ENCODE measurements around the gene REC114. TPM values are rescaled to one million over a fixed set of nuclear protein-coding genes. Genes with fewer than 3 reads are reported as not detected.

REC114 gene
- total and polyA plus RNA-seq, 11 donors, result 0.23 to 0.82 (median 0.48) TPM; not detected in 7

DNA sequence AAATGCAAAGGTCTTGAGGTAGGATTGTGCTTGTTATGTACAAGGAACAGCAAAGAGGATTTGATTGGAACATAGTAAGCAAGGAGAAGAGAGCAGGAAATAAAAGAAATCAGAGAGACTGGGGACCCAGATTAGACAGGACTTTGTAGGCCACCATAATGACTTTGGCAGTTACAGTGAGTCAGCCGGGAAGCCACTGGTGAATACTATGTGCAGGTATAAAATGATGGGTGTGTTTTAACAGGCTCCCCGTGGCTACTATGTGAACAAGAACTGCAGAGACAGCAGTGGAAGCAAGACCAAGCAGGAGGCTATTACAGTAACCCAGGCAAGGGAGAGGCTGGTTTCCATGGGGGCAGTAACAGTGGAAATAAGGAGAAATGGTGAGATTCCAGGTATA lies 135.1 kb downstream of the REC114 start:
- no peak for DNase-seq
- H3K9me3 ChIP-seq, result no peaks in the 10 kb centered on the region
- TF ChIP-seq, protein P1, sequence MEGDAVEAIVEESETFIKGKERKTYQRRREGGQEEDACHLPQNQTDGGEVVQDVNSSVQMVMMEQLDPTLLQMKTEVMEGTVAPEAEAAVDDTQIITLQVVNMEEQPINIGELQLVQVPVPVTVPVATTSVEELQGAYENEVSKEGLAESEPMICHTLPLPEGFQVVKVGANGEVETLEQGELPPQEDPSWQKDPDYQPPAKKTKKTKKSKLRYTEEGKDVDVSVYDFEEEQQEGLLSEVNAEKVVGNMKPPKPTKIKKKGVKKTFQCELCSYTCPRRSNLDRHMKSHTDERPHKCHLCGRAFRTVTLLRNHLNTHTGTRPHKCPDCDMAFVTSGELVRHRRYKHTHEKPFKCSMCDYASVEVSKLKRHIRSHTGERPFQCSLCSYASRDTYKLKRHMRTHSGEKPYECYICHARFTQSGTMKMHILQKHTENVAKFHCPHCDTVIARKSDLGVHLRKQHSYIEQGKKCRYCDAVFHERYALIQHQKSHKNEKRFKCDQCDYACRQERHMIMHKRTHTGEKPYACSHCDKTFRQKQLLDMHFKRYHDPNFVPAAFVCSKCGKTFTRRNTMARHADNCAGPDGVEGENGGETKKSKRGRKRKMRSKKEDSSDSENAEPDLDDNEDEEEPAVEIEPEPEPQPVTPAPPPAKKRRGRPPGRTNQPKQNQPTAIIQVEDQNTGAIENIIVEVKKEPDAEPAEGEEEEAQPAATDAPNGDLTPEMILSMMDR (IDR thresholded peaks at IDR 0.05), result no peak
- no peak for TF ChIP-seq POLR2A (IDR thresholded peaks at IDR 0.05)
- H3K4me3 ChIP-seq, result no peak overlapping the region
- no peaks in the 10 kb centered on the region for H3K27me3 ChIP-seq
- peaks cover 0 to 36% (median 18%) of the 10 kb centered on the region in 12 donors for H3K4me1 ChIP-seq
- peaks cover 0 to 86% (median 81%) of the 10 kb centered on the region in 9 donors for H3K36me3 ChIP-seq
- ATAC-seq, result no peak
- intact Hi-C loops (cut with DNase I), result no loop called here
- WGBS, 4 donors, result 88 to 93% (median 89%) methylated on average over 2 of the region's 2 CpGs
- H3K27ac ChIP-seq, result no peak overlapping the region

DNA sequence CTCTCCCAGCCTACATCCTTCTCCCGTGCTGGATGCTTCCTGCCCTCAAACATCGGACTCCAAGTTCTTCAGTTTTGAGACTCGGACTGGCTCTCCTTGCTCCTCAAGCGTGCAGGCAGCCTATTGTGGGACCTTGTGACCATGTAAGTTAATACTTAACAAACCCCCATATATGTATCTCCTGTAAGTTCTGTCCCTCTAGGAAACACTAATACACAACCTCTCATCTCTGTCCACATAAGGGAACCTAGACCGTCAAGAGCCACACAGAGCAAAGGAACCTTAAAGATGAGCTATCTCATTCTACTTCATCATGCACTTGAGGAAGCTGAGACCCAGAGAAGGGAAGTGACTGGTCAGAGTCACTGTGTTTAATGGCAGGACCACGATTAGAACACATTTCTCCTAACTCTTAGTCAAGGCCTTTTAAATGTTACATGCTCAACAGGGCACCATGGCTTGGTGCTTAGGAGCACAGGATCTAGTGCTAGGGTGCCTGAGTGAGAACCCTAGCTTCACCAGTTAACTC lies 140.0 kb downstream of the REC114 start:
- TF ChIP-seq, protein P1 (IDR thresholded peaks at IDR 0.05), result no peak
- no peak for TF ChIP-seq POLR2A (IDR thresholded peaks at IDR 0.05)
- Histone ChIP-seq H3K27ac (no peak overlapping the region), H3K4me3 (no peak overlapping the region), H3K4me1 (peaks cover 0 to 11% (median 2%) of the 10 kb centered on the region in 12 donors), H3K27me3 (no peaks in the 10 kb centered on the region), H3K36me3 (peaks cover 0 to 99% (median 88%) of the 10 kb centered on the region in 9 donors), H3K9me3 (no peaks in the 10 kb centered on the region)
- DNase-seq (no peak), ATAC-seq (peak in 1 of 4 donors; percentile 31)
- intact Hi-C loops (cut with DNase I), result no loop called here
- 85 to 89% (median 87%) methylated on average over 6 of the region's 6 CpGs for WGBS, 4 donors

DNA sequence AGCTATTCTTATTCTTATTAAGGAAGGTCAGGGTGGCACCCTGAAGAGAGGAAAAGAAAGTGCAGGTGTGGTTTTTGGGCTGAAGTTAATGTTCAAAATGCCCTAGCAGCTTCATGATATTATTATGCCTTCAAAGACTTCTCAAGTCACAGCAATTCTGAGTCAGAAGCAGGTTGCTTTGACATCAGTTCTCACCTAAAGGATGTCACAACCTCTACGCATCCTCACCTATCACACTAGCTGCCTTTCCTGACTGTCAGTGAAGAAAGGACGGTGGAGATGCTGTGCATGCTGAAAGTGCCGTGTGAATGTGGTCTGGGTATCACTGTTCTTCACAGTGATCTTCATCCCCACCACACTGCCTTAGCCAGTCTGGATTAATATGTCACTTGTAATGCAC lies 140.6 kb downstream of the REC114 start:
- Histone ChIP-seq H3K27ac (no peak overlapping the region), H3K4me1 (peaks cover 0 to 11% (median 2%) of the 10 kb centered on the region in 12 donors), H3K27me3 (no peaks in the 10 kb centered on the region), H3K4me3 (no peak overlapping the region), H3K36me3 (peaks cover 0 to 99% (median 89%) of the 10 kb centered on the region in 9 donors), H3K9me3 (no peaks in the 10 kb centered on the region)
- TF ChIP-seq POLR2A (IDR thresholded peaks at IDR 0.05), result no peak
- TF ChIP-seq, protein P1 (IDR thresholded peaks at IDR 0.05), result no peak
- ATAC-seq (no peak), DNase-seq (no peak)
- WGBS, 4 donors, result 91 to 97% (median 95%) methylated on average over 3 of the region's 3 CpGs
- intact Hi-C loops (cut with DNase I), result no loop called here

- ATAC-seq, result no peak
- Histone ChIP-seq H3K9me3 (no peaks in the 10 kb centered on the region), H3K4me1 (peaks cover 0 to 11% (median 2%) of the 10 kb centered on the region in 12 donors), H3K4me3 (no peak overlapping the region), H3K27ac (peak overlapping the region in 1 of 12 donors; percentile 21), H3K27me3 (no peaks in the 10 kb centered on the region), H3K36me3 (peaks cover 0 to 99% (median 96%) of the 10 kb centered on the region in 9 donors)
- 47 to 51% (median 49%) methylated on average over 5 of the region's 5 CpGs for WGBS, 4 donors
- TF ChIP-seq, protein P1 (IDR thresholded peaks at IDR 0.05), result no peak
- no peak for TF ChIP-seq POLR2A (IDR thresholded peaks at IDR 0.05)
- intact Hi-C loops (cut with DNase I), result no loop called here
- no peak for DNase-seq
Measured at GRCh38 chr15:73584699-73585420, 141.9 kb downstream of the REC114 start.
